GM18861 (cell line): Measurements from ENCODE around the gene DDIT4.
A peak's percentile ranks its signal among the peaks of the same experiment; 100 is the strongest.
"Not testable (repeated sequence)": the region's sequence is repeated elsewhere in the genome, so short reads cannot be mapped to it uniquely, and the experiment has no call there.

Experiments
- ATAC-seq: cut with Tn5 transposase; IDR thresholded peaks from one replicate; pipeline ENCODE4 v1.9.1; 2021; ENCODE audit not compliant: unreplicated experiment

DDIT4 gene

DNA sequence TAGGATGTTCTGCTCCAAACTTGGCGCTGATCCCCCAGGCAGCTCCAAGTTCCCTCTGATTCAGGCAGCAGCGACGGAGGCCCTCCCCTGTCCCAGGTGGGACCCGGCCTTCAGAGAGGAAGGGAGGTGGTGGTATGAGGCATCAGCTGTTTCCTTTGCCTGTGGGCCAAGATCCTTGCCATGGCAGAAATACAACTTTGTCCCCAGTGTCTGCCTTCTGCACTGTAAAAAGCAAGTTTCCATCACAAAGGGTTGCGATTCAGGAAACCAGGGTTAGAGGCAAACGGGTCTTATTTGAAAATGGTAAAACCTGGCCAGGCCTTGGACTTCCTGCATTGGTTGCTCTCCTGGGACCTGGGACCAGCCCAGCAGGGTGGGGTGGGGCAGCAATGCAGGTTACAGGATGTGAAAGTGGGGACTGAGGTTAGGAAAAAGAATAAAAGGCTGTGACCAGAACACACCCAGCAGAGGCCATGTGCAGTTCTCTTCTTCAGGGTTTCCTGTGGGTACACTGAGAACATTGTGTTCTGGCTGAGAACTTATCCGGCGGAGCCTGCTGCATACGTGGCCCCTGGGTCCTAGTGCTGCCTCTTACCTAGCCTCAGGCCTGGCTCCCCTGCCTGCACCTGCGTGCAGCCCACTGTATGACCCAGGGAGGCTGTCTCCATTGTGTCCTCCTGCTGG, 25.1 kb upstream of the DDIT4 start:
- ATAC-seq, result peak; percentile 75

GRCh38 chr10:72249176-72249862, 24.4 kb upstream of the DDIT4 start:
- ATAC-seq, result not testable (repeated sequence)

DNA sequence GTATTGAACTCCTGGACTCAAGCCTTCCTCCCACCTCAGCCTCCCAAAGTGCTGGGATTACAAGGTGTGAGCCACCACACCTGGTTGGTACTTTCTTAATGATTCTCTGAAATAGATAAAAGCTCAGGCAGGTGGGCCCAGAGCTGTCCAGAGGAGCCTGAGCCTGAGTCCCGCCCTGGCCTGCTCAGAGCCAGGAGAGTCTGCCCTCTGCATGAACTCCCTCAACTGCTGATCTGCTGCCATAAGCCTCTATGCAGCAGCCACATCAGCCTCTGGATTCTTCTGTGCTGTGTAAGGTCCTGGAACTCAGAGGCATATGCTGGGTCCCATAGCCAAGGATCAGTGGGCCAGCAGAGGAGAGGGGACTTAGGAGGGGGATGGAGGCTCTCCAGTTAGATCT, 23.1 kb upstream of the DDIT4 start:
- no peak for ATAC-seq

DNA sequence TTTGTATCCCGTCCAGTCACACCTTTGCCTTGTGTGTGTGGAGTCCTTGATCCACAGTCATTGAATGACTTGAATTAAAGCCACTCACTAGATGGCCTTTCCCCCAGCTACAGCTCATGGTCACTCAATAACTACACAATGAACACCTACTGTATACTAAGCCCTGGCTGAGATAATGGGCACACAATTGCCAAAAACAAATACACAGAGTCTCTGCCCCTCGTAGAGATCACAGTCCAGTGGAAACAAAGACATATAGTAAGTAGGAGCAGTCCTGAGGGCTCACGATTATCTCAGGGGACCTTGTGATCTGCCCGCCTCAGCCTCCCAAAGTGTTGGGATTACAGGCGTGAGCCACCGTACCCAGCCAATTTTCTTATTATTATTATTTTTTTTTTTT, 22.1 kb upstream of the DDIT4 start:
- ATAC-seq, result no peak

- ATAC-seq, result no peak
Observed at GRCh38 chr10:72252972-72253371, 20.8 kb upstream of the DDIT4 start.

- ATAC-seq, result no peak
Observed at GRCh38 chr10:72253578-72253977, 20.1 kb upstream of the DDIT4 start.

DNA sequence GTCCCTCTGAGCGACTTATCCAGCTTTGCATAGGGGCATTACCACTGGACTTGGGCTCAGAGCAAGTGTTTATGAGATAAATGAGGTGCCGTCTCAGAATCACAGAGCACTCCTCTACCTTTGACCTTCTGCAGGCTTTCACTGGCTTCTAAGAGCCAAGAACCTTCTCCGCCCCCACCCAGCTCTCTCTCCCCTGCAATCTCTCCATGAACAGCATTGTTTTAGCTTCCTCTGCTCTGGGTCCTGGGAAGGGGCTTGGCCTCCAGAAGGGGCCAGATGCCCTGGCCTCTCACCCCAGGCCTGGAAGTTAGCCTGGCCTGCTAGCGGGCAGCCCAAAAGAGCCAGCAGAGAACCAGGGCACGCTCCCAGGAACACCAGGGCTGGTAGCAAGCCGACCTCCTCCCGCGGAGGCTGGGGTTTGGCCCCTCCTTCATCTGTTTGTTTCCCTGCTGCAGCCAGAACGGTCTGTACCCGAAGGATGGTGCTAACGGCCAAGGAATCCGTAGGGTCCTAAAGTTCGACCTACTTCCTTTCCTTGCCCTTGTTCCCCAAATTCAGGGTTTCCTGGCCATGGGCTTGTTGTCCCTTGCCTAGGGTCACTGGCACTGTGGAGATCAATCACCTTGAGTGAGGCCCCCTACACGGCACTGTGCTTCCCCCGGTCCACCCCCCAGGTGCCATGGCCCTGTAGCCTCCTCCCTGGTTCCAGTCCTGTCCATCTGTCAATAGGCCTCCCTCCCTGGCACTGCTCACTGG, 18.7 kb upstream of the DDIT4 start:
- ATAC-seq, result no peak

- ATAC-seq, result no peak
Observed at GRCh38 chr10:72255977-72256729, 17.6 kb upstream of the DDIT4 start.

DNA sequence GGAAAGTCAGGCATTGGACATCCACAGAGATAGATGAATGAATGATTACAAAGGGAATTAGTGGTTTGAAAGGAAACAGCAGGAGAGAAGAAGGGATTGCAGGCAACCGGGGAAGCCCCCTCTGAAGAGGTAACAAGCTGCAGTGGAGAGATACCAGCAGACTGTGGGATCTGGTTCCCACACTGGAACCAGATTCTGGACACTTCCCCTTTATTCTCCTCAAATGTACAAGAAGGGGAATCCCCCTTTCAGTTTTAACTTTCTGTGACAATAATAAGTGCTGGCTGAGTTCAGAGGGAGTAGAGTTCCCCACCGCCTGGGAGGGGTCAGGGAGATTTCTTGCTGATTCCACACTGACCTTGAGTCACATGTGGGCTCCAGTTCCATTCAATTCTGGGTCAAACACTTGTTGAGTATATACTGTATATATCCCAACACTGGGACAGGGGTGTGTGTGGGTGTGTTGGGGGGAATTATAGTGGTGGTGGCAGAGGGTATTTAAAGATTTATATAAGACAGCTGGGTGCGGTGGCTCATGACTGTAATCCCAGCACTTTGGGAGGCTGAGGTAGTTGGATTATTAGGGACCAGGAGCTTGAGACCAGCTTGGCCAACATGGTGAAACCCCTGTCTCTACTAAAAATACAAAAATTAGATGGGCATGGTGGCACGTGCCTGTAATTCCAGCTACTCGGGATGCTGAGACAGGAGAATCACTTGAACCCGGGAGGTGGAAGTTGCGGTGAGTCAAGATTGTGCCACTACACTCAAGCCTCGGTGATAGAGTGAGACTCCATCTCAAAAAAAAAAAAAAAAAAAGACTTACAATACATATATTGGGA, 16.5 kb upstream of the DDIT4 start:
- no peak for ATAC-seq

DNA sequence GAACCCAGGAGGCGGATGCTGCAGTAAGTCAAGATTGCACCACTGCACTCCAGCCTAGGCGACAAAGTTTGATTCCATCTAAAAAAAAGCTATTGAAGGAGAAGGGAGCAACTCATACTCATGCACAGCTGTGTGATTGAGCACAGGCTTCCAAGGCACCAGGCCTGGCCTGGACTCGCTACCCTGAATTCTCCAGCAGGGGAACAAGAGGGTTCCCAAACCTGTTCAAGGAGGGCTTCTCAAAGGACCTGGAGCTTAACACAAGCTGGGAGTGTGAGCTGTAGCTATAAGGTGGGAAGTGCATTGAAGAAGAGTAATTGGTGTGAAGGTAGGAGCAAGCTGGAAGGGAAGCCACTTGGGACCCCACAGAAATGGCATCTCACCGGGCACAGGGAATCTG, 15.1 kb upstream of the DDIT4 start:
- no peak for ATAC-seq

DNA sequence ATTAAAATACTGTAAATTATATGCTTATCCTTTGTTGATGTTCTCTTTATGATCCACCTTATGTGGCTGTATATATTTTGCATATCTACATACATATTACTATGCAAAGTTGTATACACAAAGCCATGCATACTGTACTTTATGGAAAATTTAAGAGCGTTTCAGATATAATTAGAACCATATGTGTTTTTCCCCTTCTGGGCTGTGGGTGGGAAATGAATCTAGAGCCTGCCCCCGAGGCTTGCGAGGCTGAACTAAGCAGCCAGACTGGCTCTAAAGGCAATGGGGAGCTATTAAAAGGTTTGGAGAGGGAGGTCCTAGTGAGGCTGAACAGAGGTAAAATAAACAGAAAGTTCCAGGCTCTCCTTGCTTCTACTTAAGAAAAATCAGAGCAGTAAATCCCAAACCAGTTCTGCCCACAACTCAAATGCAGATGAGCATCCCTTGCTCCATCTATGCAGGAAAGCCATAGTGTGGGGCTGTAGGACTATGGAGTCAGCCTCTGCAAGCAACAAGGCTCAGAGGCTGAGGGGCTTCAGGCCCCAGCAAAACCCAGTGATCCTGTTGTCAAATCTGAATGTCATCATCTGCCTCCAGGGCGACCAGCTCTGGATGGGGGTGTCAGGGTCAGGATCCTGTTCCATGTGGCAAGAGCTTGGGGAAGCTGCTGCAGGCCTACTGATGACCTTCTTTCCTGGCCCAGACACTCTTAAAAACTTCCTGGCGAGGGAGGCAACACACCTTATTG, 14.1 kb upstream of the DDIT4 start:
- no peak for ATAC-seq

GRCh38 chr10:72260239-72260975, 13.3 kb upstream of the DDIT4 start:
- ATAC-seq, result peak; percentile 53

DNA sequence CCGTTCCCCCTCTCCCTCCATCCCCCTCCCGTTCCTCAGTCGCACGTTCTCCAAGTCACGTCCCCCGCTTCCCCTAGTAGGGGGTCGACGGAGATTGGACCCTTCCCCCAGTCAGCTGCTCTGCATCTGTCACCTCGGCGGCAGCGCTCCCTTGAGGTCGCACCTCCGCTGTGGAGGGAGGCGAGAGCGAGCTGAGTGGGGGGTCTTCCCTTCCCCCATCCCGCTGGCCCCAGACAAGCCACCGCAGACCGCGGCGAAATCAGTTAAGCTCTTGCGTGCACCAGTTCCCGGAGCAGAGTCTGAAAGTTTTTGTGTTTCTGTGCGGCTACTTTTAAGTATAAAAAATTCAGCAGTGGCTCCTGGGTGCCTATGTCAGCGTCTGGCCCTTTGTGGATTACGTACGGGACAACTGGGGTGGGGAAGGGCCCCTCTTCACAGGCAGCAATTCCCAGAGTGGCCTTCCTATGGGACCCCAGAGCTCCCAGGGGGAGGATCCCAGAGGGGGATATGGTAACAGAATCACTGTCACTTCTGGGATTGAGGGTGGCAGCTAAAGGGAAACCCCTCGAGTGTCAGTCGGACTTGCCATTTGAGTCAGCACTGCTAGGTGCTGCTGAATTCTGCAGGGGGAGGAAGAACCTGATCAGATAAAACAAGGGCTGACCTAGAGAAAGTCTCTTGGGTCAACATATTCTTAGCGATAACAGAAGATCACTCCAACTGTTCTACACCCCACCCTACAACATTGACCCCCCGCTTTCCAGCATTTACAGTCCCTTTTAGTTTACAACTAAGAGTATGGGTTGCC, 12.5 kb upstream of the DDIT4 start:
- peak; percentile 39 for ATAC-seq

DNA sequence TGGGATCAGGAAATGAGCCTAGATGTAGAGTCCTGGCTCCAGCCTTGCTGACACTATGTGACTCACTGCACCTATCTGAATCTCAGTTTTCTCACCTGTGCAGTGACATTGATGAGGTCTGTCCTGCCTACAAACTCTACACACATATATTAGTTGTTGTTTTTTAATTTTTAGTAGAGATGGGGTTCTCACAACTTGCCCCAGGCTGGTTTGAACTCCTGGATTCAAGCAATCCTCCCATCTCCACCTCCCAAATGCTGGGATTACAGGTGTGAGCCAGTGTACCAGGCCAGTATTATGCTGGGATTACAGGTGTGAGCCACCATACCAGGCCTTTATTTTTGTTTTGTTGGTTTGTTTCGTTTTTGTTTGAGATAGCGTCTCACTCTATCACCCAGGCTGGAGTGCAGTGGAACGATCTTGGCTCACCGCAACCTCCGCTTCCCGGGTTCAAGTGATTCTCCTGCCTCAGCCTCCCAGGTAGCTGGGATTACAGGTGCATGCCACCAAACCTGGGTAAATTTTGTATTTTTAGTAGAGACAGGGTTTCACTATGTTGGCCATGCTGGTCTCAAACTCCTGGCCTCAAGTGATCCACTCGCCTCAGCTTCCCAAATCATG, 11.8 kb upstream of the DDIT4 start:
- ATAC-seq, result peak; percentile 14

DNA sequence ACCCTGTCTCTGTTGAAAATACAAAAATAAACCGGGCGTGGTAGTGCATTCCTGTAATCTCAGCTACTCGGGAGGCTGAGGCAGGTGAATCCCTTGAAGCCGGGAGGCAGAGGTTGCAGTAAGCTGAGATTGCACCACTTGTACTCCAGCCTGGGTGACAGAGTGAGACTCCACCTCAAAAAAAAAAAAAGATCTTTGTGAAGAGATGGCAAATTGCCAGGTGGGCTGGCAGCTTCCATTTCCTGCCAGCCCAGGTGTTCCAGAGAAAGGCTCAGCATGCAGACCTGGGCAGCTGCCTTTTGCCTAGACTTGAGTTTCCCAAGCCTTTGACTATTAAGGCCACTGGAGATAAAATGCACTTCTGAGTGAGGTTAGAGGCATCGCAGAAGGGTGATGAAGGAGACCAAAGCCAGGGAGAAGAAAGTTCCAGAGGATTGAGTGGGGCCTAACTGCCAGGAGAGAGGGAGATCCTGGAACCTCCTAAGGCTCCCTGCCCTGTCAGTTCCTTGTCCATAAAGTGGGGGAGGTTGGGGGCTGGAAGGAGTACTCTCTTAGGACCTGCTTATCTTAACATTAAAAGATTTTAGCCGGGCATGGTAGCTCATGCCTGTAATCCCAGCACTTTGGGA, 10.0 kb upstream of the DDIT4 start:
- no peak for ATAC-seq

DNA sequence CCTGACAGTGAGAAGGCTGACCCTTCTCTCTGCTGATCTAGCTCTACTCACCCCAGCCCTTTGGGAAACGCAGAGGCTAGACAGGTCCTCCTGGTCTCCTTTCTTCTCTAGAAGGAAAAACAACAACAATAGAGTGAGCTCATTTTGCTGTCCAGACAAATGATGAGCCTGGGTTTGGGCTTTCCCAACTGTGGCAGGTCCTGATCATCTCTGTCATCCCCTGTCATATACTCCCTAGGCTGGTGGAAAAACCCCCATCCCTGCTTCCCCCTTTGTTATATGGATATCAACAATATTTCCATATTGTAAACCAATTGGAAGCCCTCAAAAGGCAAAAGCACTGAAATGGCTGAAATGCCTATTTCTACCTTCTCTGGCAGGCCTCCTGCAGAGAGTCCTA, 9.2 kb upstream of the DDIT4 start:
- ATAC-seq, result no peak

- ATAC-seq, result no peak
Observed at GRCh38 chr10:72265508-72265907, 8.2 kb upstream of the DDIT4 start.
